Stimulated activated CD4-positive, alpha-beta T cell treated with anti-CD3 and anti-CD28 coated beads, TNF-alpha, amount 100 ng/mL, for 24 hours (primary cell): Measurements from ENCODE around the gene SYTL1.

Experiments
- DNase-seq, 3 experiments: peaks; one replicate each; pipeline ENCODE4 v3.0.0-alpha.2; 2020; ENCODE audit warnings: low read depth in 3 of 3

Gene SYTL1

DNA sequence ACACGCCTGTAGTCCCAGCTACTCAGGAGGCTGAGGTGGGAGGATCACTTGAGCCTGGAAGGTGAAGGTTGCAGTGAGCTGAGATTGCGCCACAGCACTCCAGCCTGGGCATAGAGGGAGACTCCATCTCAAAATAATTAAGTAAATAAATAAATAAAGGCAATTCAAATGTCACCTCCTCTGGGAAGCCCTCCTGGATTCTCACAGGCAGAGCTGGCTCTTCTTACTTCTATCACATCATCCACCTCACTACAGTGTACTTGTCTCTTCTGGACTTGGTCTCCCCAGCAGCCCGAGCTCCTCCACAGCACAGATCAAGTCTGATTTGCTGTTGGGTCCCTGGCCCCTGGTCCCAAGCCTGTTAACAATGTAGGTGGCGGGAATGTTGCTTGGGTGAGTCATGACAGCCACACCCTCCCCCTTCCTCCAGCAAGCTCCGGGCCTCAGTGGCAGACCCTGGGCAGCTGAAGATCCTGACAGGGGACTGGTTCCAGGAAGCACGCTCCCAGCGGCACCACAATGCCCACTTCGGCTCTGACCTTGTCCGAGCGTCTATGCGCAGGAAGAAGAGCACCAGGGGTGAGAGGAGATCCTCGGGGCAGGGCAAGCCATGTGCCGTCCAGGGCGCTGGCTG is 5.3 kb downstream of the SYTL1 start:
- DNase-seq, result no peak

DNA sequence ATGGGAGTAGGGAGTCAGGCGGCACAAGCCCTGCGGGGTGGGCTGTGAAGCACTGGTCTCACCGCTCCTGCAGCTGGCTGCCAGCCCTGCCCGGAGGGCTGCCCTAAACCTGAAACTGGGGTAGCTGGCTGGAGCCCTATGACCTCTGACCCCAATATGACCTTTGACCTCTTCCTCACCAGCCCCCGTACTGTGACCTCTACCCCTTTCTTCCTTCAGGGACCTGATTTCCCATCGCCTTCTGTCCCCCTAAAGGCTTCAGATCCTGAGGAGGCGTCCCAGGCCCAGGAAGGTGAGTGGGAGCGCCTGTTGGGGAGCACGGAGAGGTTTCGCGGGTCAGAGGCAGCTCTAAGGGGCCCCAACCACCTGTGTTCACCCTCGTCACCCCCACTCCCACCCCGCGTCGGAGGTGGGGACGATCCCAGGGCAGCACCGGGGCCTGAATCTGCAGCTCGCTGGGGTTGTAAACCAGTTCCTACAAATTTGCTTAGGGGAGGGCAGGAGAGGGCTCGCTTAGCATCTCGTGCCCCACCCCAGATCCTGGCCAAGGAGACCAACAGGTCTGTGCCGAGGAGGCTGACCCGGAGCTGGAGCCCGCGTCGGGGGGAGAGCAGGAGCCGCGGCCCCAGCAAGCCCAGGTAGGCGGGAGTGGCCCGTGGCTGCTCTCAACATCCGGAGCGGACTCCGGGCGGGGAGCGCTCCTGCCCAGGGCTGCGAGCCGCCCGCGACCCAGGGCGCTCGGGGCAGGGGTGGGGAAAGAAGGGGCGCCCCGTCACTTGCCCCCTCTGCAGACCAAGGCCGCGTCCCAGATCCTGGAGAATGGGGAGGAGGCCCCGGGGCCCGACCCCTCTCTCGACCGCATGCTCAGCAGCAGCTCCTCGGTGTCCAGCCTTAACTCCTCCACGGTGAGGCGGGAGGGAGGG is 7.3 kb downstream of the SYTL1 start:
- peak in 1 of 3 experiments; percentile 19 for DNase-seq

GRCh38 chr1:27349784-27350662 is 8.2 kb downstream of the SYTL1 start:
- DNase-seq, result no peak

DNA sequence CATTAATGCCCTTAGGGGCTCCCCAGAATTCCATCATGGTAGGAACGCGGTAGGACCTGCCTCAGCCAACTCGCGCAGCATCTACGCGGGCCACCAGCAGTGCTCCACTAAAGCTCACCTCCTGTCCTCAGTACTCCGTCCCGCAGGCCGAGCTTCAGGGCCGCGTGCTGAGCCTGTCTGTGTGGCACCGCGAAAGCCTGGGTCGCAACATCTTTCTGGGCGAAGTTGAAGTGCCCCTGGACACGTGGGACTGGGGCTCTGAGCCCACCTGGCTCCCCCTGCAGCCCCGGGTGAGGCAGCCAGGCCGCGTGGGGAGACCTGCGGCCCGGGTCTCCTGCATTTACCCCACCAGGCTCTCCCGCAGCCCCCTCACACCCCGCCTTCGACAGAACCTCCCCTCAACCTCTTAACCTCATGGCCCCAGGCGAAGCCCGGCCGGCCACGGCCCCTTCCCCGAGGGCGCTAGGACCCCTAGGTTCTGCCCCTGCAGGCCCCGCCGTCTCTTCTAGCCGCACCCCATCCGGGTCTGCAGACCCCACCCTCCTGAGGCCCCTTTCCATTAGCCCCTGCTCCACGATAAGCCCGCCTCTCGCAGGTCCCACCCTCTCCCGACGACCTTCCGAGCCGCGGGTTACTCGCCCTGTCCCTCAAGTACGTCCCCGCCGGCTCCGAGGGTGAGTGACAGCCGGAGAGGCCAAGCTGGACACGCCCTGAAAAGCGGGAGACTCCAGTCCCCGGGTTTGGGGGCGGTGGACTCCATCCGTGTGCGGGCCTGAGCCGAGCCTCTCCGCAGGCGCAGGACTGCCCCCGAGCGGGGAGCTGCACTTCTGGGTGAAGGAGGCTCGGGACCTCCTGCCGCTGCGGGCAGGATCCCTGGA is 9.1 kb downstream of the SYTL1 start:
- no peak for DNase-seq

DNA sequence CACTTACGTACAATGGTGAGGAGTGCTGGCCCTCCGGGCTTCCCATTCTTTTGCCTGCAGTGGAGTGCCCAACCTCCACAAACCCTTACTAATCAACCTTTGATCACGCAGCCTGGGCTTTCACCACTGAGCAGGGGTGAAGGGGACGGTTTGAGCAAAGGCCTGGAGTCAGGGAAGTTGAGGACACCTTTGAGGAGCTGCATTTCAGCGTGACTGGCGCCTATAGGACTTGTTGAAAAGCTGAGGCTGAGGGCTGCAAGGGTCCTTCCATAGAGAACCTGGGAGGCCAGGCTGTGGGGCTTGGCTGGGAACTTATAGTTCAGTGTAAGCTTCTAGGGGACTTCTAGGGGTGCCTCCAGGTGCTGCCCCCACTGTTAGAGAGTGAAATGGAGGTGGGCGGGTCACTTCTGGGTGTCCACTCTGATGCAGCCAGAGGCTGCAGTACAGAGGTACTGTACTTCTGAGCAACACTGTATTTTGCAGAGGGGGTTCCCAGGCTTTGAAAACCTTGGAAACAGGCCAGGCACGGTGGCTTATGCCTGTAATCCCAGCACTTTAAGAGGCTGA is 9.8 kb downstream of the SYTL1 start:
- no peak for DNase-seq

DNA sequence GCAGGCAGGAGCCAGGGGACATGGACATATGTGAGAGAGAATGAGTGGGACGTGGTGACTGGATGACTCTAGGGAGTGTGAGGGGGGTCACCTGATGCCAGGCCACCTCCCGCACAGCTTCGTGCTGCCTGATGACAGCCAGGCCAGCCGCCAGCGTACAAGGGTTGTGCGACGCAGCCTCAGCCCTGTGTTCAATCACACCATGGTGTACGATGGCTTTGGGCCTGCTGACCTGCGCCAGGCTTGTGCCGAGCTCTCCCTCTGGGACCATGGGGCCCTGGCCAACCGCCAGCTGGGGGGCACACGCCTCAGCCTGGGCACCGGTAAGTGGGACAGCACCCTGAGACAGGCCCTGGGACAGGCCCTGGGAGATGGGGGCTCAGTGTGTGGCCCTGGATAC is 11.3 kb downstream of the SYTL1 start:
- no peak for DNase-seq

DNA sequence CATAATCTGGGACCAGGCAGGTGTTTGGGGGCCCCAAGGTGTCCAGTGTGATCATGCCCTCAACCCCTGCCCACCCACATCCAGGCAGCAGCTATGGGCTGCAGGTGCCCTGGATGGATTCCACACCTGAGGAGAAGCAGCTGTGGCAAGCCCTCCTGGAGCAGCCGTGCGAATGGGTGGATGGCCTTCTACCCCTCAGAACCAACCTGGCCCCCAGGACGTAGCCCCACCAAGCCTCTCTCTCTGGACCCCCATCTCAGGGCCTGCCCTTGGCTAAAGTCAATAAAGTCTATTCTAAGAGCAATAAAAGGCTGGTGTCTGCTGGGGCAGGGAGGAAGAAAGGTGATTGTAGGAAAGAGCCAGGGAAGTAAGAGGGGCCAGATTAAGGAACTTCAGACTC is 11.8 kb downstream of the SYTL1 start:
- DNase-seq, result no peak

DNA sequence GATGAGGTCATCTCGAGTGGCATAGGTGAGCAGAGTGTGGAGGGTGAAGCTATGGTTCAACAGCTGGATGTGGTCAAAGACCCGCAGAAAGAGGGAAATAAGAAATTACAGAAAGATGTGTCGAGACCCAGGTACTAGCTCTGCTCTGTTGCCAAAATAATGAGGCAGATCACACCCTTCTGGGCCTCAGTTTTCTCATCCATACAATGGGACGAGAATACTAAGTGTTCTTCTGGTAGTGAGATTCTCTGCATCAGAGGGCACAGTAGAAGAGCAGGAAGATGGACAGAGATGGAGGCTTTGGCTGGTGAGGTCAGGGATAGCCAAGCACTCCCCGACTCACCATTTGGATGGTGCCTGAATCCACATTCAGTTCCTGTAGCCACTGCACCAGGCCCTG is 13.9 kb downstream of the SYTL1 start:
- no peak for DNase-seq

DNA sequence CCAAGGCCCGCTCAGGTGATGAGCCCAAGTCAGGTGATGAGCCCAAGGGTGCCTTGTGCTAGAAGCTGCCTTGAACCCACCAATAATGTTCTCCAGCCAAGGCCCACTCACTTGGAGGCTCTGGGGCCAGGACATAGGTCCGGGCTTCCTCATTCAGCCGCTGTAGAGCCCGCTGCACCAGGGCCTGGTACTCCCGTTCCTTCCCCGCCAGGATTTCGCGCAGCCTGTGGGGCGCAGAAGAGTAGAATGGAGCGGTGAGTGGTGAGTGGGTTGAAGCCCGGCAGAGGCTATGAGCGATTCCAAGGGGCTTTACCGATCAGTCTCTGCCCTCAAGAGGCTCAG is 14.4 kb downstream of the SYTL1 start:
- DNase-seq, result no peak

- DNase-seq, result peak in 1 of 3 experiments; percentile 51
These were observed 14.9 kb downstream of the SYTL1 start for GRCh38 chr1:27356619-27357280.

- peak; percentile 62 to 80 (median 69) for DNase-seq
These were observed 15.6 kb downstream of the SYTL1 start for GRCh38 chr1:27357281-27358037.

DNA sequence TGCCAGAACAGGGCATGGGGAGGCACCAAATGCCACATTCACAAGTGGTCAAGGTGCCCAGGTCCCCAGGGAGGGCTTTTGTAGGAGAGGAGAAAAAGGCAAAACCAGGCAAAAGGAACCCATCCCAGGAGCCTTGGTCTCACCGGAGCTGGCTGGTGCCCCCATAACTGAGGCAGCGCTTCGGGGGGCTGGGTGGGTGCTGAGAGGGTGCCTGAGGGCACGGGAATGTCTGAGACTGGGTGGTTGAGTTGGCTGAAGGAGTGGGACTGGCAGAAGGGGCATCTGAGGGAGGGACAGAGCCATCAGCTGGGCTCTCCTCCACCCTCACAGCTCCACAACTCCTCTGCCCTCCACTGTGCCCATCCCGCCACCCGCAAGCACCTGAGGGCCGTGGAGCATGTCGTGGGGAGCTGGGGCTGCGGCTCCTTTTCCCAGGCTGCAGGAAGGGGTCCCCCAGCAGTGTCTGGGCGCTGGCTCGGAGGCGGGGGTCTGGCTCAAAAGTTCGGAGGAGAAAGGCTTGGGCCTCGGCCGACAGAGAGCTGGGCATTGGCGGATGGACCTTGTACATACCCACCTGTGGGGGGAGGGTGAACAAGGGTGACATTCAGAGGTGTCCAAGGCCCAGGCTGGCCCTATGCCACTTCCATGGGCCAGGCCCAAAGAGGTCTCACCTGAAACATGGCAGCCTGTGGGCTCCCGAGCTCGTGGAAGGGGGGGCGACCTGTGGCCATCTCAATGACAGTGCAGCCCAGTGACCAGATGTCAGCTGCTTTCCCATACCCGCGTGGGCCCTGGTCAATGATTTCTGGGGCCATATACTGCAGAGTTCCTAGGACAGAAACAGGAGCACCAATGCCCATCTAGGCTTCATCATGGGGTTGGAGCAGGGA is 16.5 kb downstream of the SYTL1 start:
- DNase-seq, result no peak

GRCh38 chr1:27358928-27359313 is 17.1 kb downstream of the SYTL1 start:
- no peak for DNase-seq

- no peak for DNase-seq
These were observed 18.0 kb downstream of the SYTL1 start for GRCh38 chr1:27359822-27360158.

DNA sequence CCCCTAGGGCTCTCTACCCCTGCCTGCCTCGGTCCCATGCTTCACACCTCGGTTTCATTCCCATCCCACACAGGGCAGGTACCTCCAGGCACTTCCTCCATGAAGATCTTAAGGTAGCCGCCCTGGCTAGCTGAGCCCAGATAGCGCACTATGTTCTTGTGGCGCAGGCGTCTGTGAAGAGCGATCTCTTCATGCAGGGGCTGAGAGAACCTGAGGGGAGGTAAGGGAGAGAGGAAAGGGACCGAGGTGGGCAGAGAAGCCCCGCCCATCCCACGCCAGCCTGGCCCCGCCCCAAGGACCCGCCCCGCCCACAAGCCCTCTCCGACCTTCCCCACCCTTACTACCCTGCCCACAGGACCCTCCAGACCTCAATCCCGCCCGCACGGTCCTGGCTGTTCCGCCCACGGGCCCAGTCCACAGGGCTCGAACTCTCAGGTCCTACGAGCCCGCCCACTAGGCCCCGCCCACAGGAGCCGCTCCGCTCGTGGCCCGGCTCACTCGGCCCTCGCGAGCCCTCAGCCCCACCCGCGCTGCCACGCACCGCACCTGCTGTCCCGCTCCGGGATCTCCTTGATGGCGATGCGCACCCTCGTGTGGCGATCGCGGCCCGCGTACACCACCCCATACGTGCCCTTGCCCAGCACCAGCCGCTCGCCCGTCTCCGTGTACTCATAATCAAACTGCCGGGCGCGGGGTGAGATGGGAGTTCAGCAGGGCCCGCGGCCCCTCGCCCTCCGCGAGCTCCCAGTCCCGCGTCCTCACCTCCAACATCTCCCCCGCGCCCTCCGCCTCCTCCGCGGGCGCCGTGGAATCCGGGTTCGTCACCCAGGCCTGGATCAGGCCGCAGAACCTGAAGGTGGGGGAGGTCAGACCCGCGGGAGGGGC is 18.6 kb downstream of the SYTL1 start:
- DNase-seq, result peak in 1 of 3 experiments; percentile 45

GRCh38 chr1:27361044-27361402 is 19.2 kb downstream of the SYTL1 start:
- no peak for DNase-seq

DNA sequence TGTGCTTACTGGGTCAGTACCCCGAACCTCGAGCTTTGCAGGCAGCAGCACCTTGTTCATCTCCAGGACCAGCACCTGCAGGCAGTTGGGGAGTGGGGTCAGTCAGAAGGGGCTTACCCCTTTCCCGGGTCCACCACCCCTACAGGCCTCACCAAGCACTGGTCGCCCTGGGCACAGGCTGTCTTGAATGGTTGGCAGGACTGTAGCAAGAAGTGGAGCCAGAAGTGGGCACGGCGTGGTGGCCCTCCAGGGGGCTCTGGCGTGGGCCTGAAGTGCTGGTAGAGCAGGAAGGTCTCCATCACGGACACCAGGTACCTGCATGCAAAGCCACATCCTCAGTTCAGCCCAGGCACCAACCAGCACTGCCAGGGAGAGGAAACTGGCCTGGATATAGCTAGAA is 19.7 kb downstream of the SYTL1 start:
- DNase-seq, result no peak
